Measurements from ENCODE around the gene ZNF202. TPM values are rescaled to one million over a fixed set of nuclear protein-coding genes. Genes with fewer than 3 reads are reported as not detected.

The ZNF202 gene
- total and polyA plus RNA-seq, 2 of the 13 experiments (the other 11 are each of a cell fraction or from before 2014, with no cell fraction given): 7.7 to 7.9 TPM

DNA sequence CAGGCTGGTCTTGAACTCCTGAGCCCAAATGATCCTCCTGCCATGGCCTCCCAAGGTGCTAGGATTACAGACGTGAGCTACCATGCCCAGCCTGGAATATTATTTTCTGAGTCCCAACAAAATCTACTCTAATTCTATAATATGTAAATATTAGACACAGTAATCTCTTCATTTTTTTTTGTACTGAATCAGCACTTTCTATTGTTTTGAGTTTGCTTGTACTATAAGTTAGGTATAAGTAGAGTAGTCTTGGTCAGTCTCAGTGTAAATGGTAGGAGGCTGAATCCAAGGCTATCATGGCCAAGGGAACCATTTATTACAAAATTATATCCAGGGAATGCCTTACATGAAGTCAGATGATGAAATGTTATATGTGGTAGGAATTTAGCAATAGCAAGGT is 32.5 kb upstream of the ZNF202 start:
- TF ChIP-seq XBP1 (CRISPR knock-in tag; IDR thresholded peaks at IDR 0.05): no peak
- no peak for TF ChIP-seq ZFY (CRISPR knock-in tag; IDR thresholded peaks at IDR 0.05)
- TF ChIP-seq MAFF (IDR thresholded peaks at IDR 0.05; ENCODE audit: low read depth, low read length): peak; percentile 47; the same call in 1 of the 2 replicates
- TF ChIP-seq POLR2AphosphoS2 (IDR thresholded peaks at IDR 0.05; ENCODE audit: low read depth, low read length): no peak
- TF ChIP-seq POLR2A (IDR thresholded peaks at IDR 0.05; ENCODE audit: insufficient read depth in 1 of 2, low read depth in 2 of 2, low read length in 2 of 2): no peak
- TF ChIP-seq MAFK (conservative IDR thresholded peaks at IDR 0.05 in 1 of 2, IDR thresholded peaks at IDR 0.05 in 1 of 2; ENCODE audit: low read length in 2 of 2): peak; percentile 46 to 80
- TF ChIP-seq, protein P1, sequence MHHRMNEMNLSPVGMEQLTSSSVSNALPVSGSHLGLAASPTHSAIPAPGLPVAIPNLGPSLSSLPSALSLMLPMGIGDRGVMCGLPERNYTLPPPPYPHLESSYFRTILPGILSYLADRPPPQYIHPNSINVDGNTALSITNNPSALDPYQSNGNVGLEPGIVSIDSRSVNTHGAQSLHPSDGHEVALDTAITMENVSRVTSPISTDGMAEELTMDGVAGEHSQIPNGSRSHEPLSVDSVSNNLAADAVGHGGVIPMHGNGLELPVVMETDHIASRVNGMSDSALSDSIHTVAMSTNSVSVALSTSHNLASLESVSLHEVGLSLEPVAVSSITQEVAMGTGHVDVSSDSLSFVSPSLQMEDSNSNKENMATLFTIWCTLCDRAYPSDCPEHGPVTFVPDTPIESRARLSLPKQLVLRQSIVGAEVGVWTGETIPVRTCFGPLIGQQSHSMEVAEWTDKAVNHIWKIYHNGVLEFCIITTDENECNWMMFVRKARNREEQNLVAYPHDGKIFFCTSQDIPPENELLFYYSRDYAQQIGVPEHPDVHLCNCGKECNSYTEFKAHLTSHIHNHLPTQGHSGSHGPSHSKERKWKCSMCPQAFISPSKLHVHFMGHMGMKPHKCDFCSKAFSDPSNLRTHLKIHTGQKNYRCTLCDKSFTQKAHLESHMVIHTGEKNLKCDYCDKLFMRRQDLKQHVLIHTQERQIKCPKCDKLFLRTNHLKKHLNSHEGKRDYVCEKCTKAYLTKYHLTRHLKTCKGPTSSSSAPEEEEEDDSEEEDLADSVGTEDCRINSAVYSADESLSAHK (CRISPR knock-in tag; IDR thresholded peaks at IDR 0.05; ENCODE audit: borderline replicate concordance): no peak
- ChIA-PET POLR2A (no interaction called here), CTCF (ENCODE audit: low intra/inter-chr PET ratio, low total read pairs) (no interaction called here)
- BruUV-seq (replicated peaks): no TSS peak
- no peak overlapping the region for H3K4me3 ChIP-seq (replicated peaks in 1 of 3; ENCODE audit: insufficient read depth in 1 of 3, low read depth in 2 of 3, low read length in 3 of 3)
- H3K9me3 ChIP-seq (ENCODE audit: low read length): no peaks in the 10 kb centered on the region
- intact Hi-C loops (cut with micrococcal nuclease; ENCODE audit: unreplicated experiment) (no loop called here), in situ Hi-C loops (cut with HindIII; ENCODE audit: extremely low pct_ligation_motif_present, low pct_unique_long_range_greater_than_20kb) (no loop called here)
- H3K27ac ChIP-seq (ENCODE audit: extremely low read length, insufficient read depth, low read length): no peak overlapping the region
- FAIRE-seq: no peak
- DNase-seq (ENCODE audit: low spot score): no peak
- no peaks in the 10 kb centered on the region for H3K79me2 ChIP-seq (ENCODE audit: insufficient read depth, low read length)
- no peaks in the 10 kb centered on the region for H3K27me3 ChIP-seq (ENCODE audit: control insufficient read depth in 1 of 2, insufficient read depth in 2 of 2, low read length in 2 of 2)
- no peak overlapping the region for H3K4me2 ChIP-seq (ENCODE audit: low read depth, low read length)
- no peaks in the 10 kb centered on the region for H4K20me1 ChIP-seq (ENCODE audit: insufficient read depth, low read length)
- no peaks in the 10 kb centered on the region for H3K36me3 ChIP-seq (replicated peaks in 1 of 2; ENCODE audit: control insufficient read depth in 1 of 2, insufficient read depth in 2 of 2, low read length in 2 of 2)
- no peak overlapping the region for H3K9ac ChIP-seq (ENCODE audit: insufficient read depth, low read depth, low read length)
- no peaks in the 10 kb centered on the region for H3K4me1 ChIP-seq (ENCODE audit: insufficient read depth, low read length)
- ATAC-seq: no peak
- no peak overlapping the region for H2AFZ ChIP-seq (ENCODE audit: low read length)
- 2% methylated on average over 1 of the region's 1 CpG for WGBS (ENCODE audit: low lambda C conversion rate)

DNA sequence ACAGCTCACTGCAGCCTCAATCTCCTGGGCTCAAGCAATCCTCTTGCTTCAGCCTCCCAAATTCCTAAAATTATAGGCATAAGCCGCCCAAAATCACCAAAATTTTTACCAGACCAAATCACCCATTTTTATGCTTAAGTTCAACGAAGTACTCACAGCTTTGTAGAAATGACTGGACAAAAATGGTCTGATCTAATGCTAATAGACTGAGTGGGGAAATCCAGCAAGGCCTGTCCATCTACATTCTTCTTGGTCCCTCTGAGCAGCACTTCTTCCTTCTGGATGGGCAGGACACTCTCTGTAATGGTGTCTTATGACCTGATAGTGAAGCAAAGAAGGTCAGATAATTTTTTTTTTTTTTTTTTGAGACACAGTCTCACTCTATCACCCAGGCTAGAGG is 31.6 kb upstream of the ZNF202 start:
- no peak overlapping the region for H3K9ac ChIP-seq (ENCODE audit: insufficient read depth, low read depth, low read length)
- no TSS peak for BruUV-seq (replicated peaks)
- H3K36me3 ChIP-seq (replicated peaks in 1 of 2; ENCODE audit: control insufficient read depth in 1 of 2, insufficient read depth in 2 of 2, low read length in 2 of 2): no peaks in the 10 kb centered on the region
- H3K9me3 ChIP-seq (ENCODE audit: low read length): no peaks in the 10 kb centered on the region
- WGBS (ENCODE audit: low lambda C conversion rate): 0% methylated on average over 2 of the region's 2 CpGs
- no peak overlapping the region for H2AFZ ChIP-seq (ENCODE audit: low read length)
- ChIA-PET CTCF (ENCODE audit: low intra/inter-chr PET ratio, low total read pairs) (no interaction called here), POLR2A (no interaction called here)
- no peak for DNase-seq (ENCODE audit: low spot score)
- in situ Hi-C loops (cut with HindIII; ENCODE audit: extremely low pct_ligation_motif_present, low pct_unique_long_range_greater_than_20kb): no loop called here
- H3K79me2 ChIP-seq (ENCODE audit: insufficient read depth, low read length): no peaks in the 10 kb centered on the region
- no peak overlapping the region for H3K27ac ChIP-seq (ENCODE audit: extremely low read length, insufficient read depth, low read length)
- intact Hi-C loops (cut with micrococcal nuclease; ENCODE audit: unreplicated experiment): no loop called here
- FAIRE-seq: no peak
- no peaks in the 10 kb centered on the region for H4K20me1 ChIP-seq (ENCODE audit: insufficient read depth, low read length)
- H3K4me3 ChIP-seq (replicated peaks in 1 of 3; ENCODE audit: insufficient read depth in 1 of 3, low read depth in 2 of 3, low read length in 3 of 3): no peak overlapping the region
- no peaks in the 10 kb centered on the region for H3K4me1 ChIP-seq (ENCODE audit: insufficient read depth, low read length)
- ATAC-seq: no peak
- H3K4me2 ChIP-seq (ENCODE audit: low read depth, low read length): no peak overlapping the region
- no peaks in the 10 kb centered on the region for H3K27me3 ChIP-seq (ENCODE audit: control insufficient read depth in 1 of 2, insufficient read depth in 2 of 2, low read length in 2 of 2)
- TF ChIP-seq, protein P2, sequence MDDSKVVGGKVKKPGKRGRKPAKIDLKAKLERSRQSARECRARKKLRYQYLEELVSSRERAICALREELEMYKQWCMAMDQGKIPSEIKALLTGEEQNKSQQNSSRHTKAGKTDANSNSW (CRISPR knock-in tag; IDR thresholded peaks at IDR 0.05; ENCODE audit: borderline replicate concordance): no peak
- no peak for TF ChIP-seq AKAP8 (CRISPR knock-in tag; IDR thresholded peaks at IDR 0.05)
- TF ChIP-seq, protein P3, sequence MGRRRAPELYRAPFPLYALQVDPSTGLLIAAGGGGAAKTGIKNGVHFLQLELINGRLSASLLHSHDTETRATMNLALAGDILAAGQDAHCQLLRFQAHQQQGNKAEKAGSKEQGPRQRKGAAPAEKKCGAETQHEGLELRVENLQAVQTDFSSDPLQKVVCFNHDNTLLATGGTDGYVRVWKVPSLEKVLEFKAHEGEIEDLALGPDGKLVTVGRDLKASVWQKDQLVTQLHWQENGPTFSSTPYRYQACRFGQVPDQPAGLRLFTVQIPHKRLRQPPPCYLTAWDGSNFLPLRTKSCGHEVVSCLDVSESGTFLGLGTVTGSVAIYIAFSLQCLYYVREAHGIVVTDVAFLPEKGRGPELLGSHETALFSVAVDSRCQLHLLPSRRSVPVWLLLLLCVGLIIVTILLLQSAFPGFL (CRISPR knock-in tag; IDR thresholded peaks at IDR 0.05): no peak
- TF ChIP-seq, protein P4, sequence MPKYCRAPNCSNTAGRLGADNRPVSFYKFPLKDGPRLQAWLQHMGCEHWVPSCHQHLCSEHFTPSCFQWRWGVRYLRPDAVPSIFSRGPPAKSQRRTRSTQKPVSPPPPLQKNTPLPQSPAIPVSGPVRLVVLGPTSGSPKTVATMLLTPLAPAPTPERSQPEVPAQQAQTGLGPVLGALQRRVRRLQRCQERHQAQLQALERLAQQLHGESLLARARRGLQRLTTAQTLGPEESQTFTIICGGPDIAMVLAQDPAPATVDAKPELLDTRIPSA (CRISPR knock-in tag; IDR thresholded peaks at IDR 0.05; ENCODE audit: borderline replicate concordance): no peak
